Pons (tissue), 1 donor: ENCODE data around the gene TSPEAR.

Experiments used
- DNase-seq: peaks from one replicate; pipeline ENCODE4 v3.0.0-alpha.2; 2016; ENCODE audit warnings: low spot score

Gene TSPEAR

DNA sequence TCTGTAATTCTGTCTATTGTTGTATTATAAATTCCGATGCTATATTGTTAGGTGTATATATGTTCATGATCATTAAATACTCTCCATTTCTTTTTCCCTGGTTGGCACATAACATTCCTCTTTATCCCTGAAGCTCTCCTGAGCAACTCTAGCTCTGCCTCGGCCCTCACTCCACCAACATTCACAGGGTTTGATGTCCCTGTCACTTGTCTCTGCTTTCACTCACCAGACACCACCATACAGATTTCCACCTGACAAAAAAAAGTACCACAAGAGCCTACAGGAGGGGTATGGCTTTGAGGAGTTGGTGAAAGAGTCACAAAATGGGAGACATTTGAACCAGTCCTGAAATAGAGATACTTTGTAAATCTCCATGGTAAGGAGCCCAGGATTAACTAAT is 8.8 kb upstream of the TSPEAR start:
- DNase-seq, result no peak

GRCh38 chr21:44718571-44718970 is 7.2 kb upstream of the TSPEAR start:
- no peak for DNase-seq

DNA sequence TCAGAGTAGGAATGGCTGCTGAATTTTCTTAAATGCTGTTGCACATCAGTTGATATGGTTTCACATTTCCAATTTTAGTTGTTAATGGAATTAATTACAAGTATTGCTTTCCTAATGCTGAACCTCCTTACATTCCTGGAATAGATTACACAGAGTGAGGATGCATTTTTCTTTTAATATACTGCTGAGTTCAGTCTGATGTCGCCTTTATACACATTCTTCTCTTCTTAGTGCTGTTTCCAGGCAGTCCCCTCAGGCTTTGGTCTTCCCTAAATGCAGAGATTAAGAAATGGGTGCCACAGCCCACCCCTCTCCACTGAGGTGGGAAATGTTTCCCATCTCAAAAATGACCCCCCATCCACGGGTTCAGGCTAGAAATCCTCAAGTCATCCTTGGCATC is 6.7 kb upstream of the TSPEAR start:
- no peak for DNase-seq

DNA sequence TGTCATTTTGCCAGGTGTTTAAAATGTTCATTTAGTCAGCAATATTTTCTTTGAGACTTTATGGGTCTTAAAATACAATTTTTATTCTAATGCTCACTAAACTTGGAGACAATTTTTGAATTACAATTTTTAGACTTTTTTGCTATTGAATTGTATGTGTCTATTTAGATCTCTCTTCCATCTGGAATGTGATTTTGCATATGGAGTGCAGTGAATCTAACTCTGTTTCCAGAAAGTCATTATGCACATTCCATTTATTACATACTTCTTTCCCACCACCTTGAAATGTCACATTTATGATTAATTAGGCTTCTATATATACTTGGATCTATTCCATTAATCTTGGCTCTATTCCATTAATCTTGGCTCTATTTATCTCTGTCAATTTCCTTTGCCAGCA is 5.6 kb upstream of the TSPEAR start:
- no peak for DNase-seq

DNA sequence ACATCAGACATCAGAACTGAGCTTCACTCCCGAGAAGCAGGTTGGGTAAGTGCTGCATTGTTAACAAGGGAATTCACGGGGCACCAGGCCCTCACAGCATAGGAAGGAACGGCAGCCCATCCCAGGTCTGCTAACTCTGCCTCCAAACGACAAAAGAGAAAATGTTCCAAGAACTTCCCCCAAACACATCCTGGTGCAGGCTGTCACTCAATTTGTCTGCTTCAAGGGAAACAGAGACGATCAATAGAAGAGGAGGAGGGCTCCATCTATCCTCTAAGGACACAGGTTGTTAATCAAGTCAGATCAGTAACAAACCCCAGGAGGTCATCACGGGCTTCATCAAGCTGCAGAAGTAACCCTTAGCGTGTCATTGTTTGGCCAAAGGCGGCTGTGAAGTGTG is 3.5 kb upstream of the TSPEAR start:
- DNase-seq, result no peak

DNA sequence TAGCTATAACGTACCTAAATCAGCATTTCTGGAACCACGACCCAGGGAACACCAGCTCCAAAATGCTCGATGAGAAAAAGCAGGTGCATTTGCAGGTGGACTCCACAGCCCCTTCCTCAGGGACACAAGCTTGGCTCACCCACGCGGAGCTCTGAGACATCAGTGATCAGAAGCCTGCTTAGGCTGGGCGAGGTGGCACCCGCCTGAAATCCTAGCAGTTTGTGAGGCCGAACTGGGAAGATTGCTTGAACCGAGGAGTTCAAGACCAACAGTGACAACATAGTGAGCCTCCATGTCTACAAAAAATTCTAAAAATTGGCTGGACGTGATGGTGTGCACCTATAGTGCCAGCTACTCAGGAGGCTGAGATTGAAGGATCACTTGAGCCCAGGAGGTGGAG is 2.5 kb upstream of the TSPEAR start:
- no peak for DNase-seq

GRCh38 chr21:44713130-44713529 is 1.8 kb upstream of the TSPEAR start:
- DNase-seq, result no peak

DNA sequence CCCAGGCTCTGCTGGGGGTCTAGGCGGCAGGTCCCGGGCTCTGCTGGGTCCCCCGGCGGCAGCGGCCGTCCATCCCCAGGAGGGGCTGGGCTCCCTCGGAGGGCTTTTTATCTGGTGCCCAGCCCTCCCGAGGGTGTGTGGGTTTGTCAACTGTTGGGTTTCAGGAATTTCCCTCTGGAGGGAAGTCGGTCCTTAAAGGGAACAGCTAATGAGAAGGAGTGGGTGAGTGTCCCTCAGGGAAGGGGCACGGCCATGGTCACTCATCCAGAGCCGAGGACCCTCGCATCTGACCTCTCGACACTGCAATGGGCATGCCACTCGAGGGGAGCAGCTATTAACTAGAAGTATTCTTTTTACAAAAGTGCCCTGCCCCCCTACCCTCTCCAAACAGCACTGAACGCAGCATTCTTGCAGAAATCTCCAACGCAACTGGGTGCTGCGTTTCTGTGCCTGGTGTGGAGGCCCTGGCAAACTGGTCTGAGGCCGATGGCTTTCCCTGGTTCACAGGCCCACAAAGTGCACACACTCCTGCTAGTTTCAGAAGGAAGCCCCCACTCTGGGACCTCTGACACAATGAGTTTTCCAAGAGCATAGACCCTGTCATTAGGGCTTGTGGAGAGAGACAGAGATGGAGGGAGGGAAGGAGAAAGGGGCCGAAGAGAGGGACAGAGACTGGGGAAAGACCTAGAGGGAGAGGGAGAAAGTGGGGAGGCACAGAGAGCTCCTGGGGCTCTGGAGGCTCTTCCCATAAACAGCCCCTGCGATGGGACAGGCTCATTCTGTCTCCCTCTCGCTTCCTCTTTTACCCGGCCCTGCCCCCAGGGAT is 1.0 kb upstream of the TSPEAR start:
- DNase-seq, result no peak

DNA sequence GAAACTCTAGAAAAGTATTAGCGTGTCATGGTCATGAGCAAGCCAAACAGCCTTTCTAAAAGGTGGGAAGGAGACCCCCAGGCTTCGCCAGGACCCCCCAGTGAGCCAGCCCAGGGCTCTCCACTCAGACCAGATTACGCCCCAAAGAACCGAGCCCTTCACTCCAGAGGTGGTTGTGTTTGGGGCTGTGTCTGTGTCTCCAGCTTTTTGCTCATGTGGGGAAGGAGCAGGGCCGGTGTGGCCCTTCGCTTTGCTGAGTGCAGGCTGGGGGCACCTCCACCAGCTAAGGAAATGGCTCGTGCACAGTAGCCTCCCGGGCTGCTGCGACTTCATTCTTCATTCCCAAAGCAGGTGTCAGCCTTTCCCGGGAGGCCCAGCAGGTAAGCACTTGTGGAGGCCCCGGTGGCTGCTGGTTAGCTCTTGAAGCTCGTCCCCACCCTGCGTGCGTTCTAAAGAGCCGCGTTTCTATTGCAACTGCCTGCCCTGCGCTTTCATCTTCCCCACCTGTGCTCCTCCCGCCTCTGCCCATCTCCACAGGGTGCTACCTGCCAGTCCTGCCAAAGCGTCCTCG is 531 bp downstream of the TSPEAR start:
- DNase-seq, result no peak

DNA sequence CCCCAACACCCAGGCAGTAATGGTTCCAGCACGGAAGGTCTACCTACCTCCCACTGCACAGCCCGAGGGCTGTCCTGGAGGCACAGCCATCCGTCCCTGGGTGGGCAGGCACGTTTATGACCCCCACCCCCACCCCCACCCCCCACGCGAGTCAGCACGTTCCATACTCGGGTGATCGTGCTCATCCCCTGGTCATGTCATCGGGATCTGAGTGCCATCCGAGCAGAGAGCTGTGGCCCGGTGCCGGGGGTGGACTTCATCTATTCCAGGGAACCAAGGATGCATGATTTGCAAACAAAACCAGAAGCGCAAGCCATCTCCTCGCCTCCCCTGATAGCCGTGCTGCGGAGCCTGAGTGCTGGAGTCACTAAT is 1.1 kb downstream of the TSPEAR start:
- DNase-seq, result no peak

GRCh38 chr21:44709426-44710293 is 1.7 kb downstream of the TSPEAR start:
- no peak for DNase-seq

- no peak for DNase-seq
Observed at GRCh38 chr21:44708866-44709425, 2.4 kb downstream of the TSPEAR start.

GRCh38 chr21:44708213-44708865 is 3.0 kb downstream of the TSPEAR start:
- DNase-seq, result no peak

DNA sequence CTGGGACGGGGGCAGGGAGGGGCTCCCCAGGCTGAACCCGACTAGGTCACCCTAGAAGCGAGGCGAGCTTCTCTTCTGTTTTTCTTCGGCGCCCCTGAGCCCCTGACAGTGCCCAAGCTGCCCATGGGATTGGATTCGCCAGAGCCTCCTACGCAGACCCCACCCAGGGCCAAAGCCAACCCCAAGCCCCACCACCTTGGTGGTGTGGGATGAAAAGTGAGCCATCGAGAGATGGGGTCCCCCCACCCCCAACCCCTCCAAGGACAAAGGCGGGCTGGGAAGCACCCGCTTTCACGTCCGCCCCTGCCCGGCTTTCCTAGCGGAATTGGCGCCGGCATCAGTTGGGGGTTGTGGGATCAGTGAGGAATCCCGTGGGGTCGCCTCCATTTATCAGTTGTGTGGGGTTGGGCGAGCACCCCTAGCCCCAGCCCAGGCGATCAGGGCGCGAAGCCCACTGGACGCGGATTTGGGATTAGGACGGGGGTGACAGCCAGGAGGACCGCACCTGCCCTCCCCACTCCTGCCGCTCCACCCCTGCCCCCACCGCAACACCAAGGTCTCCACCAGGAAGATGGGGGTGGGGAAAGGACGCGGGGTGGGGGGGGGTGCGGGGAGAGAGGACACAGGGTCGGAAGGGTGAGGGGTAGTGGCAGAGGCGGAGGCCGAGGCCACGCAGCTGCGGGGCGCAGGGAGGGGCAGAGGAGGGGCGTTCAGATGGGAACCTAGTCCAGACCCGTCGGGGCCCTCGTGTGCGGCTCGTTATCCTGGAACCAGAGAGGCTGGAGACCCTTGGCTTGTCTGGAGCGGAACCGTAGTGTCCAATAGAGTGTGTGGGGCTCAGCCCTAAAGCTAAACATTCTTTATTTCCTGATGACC is 4.4 kb downstream of the TSPEAR start:
- no peak for DNase-seq

DNA sequence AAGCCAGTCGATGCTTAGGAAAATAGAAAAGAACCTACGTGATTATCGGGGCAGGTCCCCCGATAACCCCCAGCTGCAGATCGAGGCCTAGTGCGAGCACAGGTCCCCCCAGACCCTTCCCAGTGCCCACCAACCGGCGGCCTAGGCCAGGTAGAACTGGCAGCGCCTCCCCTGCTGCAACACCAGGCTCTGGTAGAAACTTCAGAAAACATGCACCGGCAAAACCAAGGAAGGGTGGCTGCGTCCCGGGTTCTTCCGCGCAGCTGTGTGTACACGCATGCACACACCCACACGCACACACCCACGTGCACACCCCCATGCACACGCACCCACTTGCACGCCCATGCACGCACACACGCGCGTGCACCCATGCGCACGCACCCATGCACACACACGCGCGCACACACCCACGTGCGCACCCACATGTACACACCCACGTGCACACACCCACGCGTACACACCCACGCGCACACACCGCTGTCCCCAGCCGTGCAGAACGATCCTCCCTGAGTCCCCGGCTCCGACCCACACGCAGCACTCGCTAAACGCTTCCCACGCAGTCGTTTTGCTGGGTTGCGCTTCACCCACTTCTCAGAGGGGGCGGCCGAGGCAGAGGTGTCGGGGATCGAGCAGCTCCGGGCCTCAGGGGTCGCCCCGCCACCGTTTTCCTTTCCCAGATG is 5.2 kb downstream of the TSPEAR start:
- DNase-seq, result no peak

GRCh38 chr21:44704636-44705001 is 6.8 kb downstream of the TSPEAR start:
- no peak for DNase-seq

DNA sequence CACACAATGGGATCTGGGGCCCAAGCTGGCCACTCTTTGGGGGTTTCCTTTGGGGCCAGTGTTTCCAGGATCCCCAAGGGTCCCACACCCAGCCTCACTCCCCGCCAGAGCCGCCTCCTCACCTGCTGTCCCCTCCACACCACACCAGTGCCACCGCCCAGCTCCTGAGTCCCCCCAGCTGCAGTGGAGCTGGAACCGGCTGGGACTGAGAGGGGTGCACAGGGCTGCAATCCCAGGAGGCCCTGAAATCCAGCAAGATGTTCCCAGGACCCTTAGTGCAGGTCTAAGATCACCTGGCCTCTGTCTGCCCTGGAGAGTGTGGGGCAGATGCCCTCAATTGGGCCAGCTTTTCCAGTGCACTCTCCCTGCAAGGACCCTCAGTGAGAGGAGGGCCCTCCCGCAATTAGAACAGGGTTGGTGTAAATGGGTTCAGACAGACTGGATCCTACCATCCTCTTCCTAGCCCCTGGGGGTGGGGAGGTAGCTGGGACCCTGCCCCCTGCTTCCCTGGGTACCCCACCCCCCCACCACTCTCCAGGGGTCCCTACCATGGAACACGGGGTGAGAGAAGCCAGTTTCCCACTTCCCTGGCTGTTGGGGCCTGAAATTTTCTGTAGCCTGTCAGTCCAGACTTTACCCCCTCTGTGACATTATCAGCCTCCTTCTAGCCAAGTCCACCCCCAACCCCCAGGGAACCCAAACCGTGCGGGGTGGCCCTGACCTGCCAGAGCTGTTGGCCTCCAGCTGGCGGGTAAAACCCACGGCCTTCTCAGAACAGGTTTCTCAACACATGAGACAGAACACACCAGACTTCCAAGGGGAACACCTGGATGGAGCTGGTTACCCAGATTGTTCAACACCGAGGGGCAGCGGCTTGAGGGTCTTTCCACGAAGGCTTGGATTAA is 7.4 kb downstream of the TSPEAR start:
- DNase-seq, result no peak

DNA sequence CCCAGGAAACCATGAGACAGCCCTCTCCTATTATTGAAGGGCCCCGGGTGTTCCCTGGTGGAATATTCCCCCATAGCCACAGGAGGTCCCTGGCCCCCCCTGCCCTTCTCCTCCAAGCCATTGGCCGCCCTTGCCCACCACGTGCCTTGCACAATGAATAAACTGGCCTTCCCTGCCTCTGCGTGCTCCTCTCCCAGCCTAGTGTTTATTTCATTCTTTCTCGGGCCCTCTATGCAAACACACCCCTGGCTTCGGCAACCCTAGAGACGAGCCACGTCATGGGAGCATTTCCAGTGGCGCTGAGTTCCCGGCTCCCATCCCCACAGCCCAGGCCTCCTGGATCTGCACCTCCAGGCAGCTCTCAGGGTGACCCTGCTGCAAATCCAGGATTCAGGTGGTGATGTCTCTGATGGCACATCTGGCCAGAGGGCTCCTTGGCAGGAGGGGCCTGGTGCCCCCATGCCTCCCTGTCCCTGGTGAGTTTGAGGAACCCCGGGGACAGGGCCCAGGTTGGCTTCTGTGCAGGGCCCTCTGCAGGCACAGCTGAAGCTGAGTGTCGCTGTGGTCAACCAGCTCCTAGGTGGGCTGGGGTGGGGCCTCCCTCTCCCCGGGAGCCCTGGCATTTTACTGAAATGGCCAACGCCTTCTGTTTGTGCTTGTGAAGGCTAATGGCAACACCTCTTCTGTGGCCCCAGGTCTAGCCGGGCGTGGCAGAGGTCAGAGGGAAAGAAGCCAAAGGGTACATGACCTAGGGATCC is 8.2 kb downstream of the TSPEAR start:
- no peak for DNase-seq
